Muscle of leg (tissue), 11 donors: Measurements from ENCODE around the gene THUMPD3. TPM values are rescaled to one million over a fixed set of nuclear protein-coding genes. Genes with fewer than 3 reads are reported as not detected.

ENCODE experiments used
- DNase-seq: peaks from one replicate; pipeline ENCODE4 v3.0.0; 2013
- H3K27ac ChIP-seq: one replicate; pipeline ENCODE4 v1.5.1; 2013; ENCODE audit warnings: mild to moderate bottlenecking, low read length, control low read depth
- H3K27me3 ChIP-seq: one replicate; pipeline ENCODE4 v1.6.1; 2013; ENCODE audit warnings: low read length; ENCODE audit not compliant: control insufficient read depth, insufficient read depth
- H3K36me3 ChIP-seq: one replicate; pipeline ENCODE4 v1.6.1; 2013; ENCODE audit warnings: low read length; ENCODE audit not compliant: control insufficient read depth, insufficient read depth
- H3K4me1 ChIP-seq: one replicate; pipeline ENCODE4 v1.6.1; 2013; ENCODE audit warnings: low read length; ENCODE audit not compliant: control insufficient read depth, insufficient read depth
- H3K4me3 ChIP-seq: one replicate; pipeline ENCODE4 v1.5.1; 2013; ENCODE audit warnings: low read length, control low read depth
- H3K9me3 ChIP-seq: replicated peaks from 2 replicates; pipeline ENCODE4 v1.6.1; 2013; ENCODE audit warnings: low read depth, low read length; ENCODE audit not compliant: control insufficient read depth
- WGBS: methylation state at CpG from one replicate; pipeline ENCODE4 v1.1.5; 2013; ENCODE audit warnings: missing lambda C conversion rate; ENCODE audit not compliant: insufficient coverage; 5-methylcytosine and 5-hydroxymethylcytosine counted together
- polyA plus RNA-seq, 8 donors: library from polyadenylated mRNA; unstranded; fragments of 120-200 nt; gene quantifications; one replicate each; pipeline versions ENCODE4 v1.2.1 to v1.2.3, GENCODE V29; 2013; ENCODE audit warnings: inconsistent platforms in 1 of 8, low replicate concordance in 1 of 8; ENCODE audit not compliant: insufficient read length in 8 of 8, insufficient read depth in 1 of 8
- total RNA-seq: library from RNA; stranded (reverse); fragments of 120-200 nt; gene quantifications from one replicate; pipeline ENCODE4 v1.2.4, GENCODE V29; 2013

Gene THUMPD3
- total and polyA plus RNA-seq, 9 donors: 31.7 to 39.4 (median 34.0) TPM

GRCh38 chr3:9339761-9340471, 22.9 kb upstream of the THUMPD3 start:
- 40% methylated on average over 1 of the region's 1 CpG for WGBS
- peaks cover 7% of the 10 kb centered on the region for H3K4me1 ChIP-seq
- no peaks in the 10 kb centered on the region for H3K36me3 ChIP-seq
- H3K9me3 ChIP-seq: no peaks in the 10 kb centered on the region
- peak overlapping the region; percentile 38 for H3K27ac ChIP-seq
- peak; percentile 85 for DNase-seq
- no peaks in the 10 kb centered on the region for H3K27me3 ChIP-seq
- no peak overlapping the region for H3K4me3 ChIP-seq

GRCh38 chr3:9340472-9340902, 22.4 kb upstream of the THUMPD3 start:
- H3K27ac ChIP-seq: peak overlapping the region; percentile 25
- peak; percentile 56 for DNase-seq
- H3K36me3 ChIP-seq: no peaks in the 10 kb centered on the region
- 100% methylated on average over 1 of the region's 3 CpGs for WGBS
- H3K9me3 ChIP-seq: no peaks in the 10 kb centered on the region
- H3K4me3 ChIP-seq: no peak overlapping the region
- peaks cover 7% of the 10 kb centered on the region for H3K4me1 ChIP-seq
- H3K27me3 ChIP-seq: no peaks in the 10 kb centered on the region

- Histone ChIP-seq H3K9me3 (no peaks in the 10 kb centered on the region), H3K4me3 (no peak overlapping the region), H3K36me3 (no peaks in the 10 kb centered on the region), H3K27ac (no peak overlapping the region), H3K4me1 (peaks cover 7% of the 10 kb centered on the region), H3K27me3 (no peaks in the 10 kb centered on the region)
- DNase-seq: no peak
- 53% methylated on average over 4 of the region's 4 CpGs for WGBS
Measured at GRCh38 chr3:9342696-9343095, 20.2 kb upstream of the THUMPD3 start.

GRCh38 chr3:9343115-9343514, 19.7 kb upstream of the THUMPD3 start:
- no peaks in the 10 kb centered on the region for H3K27me3 ChIP-seq
- H3K4me3 ChIP-seq: no peak overlapping the region
- no peaks in the 10 kb centered on the region for H3K36me3 ChIP-seq
- DNase-seq: no peak
- peaks cover 7% of the 10 kb centered on the region for H3K4me1 ChIP-seq
- no peak overlapping the region for H3K27ac ChIP-seq
- H3K9me3 ChIP-seq: no peaks in the 10 kb centered on the region
- WGBS: no CpG with 5 or more reads among the region's 4 CpGs

GRCh38 chr3:9345041-9345440, 17.8 kb upstream of the THUMPD3 start:
- Histone ChIP-seq H3K27ac (no peak overlapping the region), H3K27me3 (no peaks in the 10 kb centered on the region), H3K4me1 (peaks cover 7% of the 10 kb centered on the region), H3K36me3 (no peaks in the 10 kb centered on the region), H3K4me3 (no peak overlapping the region), H3K9me3 (no peaks in the 10 kb centered on the region)
- 67% methylated on average over 1 of the region's 1 CpG for WGBS
- no peak for DNase-seq

GRCh38 chr3:9346141-9346540, 16.7 kb upstream of the THUMPD3 start:
- no peak overlapping the region for H3K27ac ChIP-seq
- H3K36me3 ChIP-seq: no peaks in the 10 kb centered on the region
- no peaks in the 10 kb centered on the region for H3K4me1 ChIP-seq
- DNase-seq: no peak
- H3K27me3 ChIP-seq: no peaks in the 10 kb centered on the region
- H3K9me3 ChIP-seq: no peaks in the 10 kb centered on the region
- no CpG with 5 or more reads among the region's 1 CpG for WGBS
- no peak overlapping the region for H3K4me3 ChIP-seq

- H3K36me3 ChIP-seq: no peaks in the 10 kb centered on the region
- H3K4me3 ChIP-seq: no peak overlapping the region
- H3K27me3 ChIP-seq: no peaks in the 10 kb centered on the region
- DNase-seq: no peak
- WGBS: no CpG with 5 or more reads among the region's 5 CpGs
- no peak overlapping the region for H3K27ac ChIP-seq
- H3K9me3 ChIP-seq: no peaks in the 10 kb centered on the region
- no peaks in the 10 kb centered on the region for H3K4me1 ChIP-seq
Measured at GRCh38 chr3:9347081-9347480, 15.8 kb upstream of the THUMPD3 start.

- no peaks in the 10 kb centered on the region for H3K36me3 ChIP-seq
- no peak for DNase-seq
- H3K27me3 ChIP-seq: no peaks in the 10 kb centered on the region
- H3K4me3 ChIP-seq: no peak overlapping the region
- no peaks in the 10 kb centered on the region for H3K9me3 ChIP-seq
- no peak overlapping the region for H3K27ac ChIP-seq
- no peaks in the 10 kb centered on the region for H3K4me1 ChIP-seq
- WGBS: no CpG with 5 or more reads among the region's 2 CpGs
Measured at GRCh38 chr3:9347887-9348286, 15.0 kb upstream of the THUMPD3 start.

GRCh38 chr3:9349321-9350117, 13.3 kb upstream of the THUMPD3 start:
- H3K27me3 ChIP-seq: no peaks in the 10 kb centered on the region
- no peaks in the 10 kb centered on the region for H3K9me3 ChIP-seq
- H3K4me3 ChIP-seq: no peak overlapping the region
- no peak overlapping the region for H3K27ac ChIP-seq
- no peaks in the 10 kb centered on the region for H3K4me1 ChIP-seq
- no peaks in the 10 kb centered on the region for H3K36me3 ChIP-seq
- DNase-seq: no peak
- WGBS: no CpG with 5 or more reads among the region's 2 CpGs

- Histone ChIP-seq H3K36me3 (no peaks in the 10 kb centered on the region), H3K9me3 (no peaks in the 10 kb centered on the region), H3K4me1 (no peaks in the 10 kb centered on the region), H3K4me3 (no peak overlapping the region), H3K27me3 (no peaks in the 10 kb centered on the region), H3K27ac (no peak overlapping the region)
- WGBS: 30% methylated on average over 3 of the region's 3 CpGs
- DNase-seq: no peak
Measured at GRCh38 chr3:9351709-9352126, 11.1 kb upstream of the THUMPD3 start.
